Bone marrow (tissue), 2 donors: ENCODE data around the gene FAM180B.

Source experiments
- DNase-seq, 2 donors: peaks; one replicate each; lab custom pipeline; 2025; lab: John Stamatoyannopoulos, UW

The FAM180B gene

GRCh38 chr11:47569646-47570045 is 16.8 kb upstream of the FAM180B start:
- DNase-seq, result no peak

GRCh38 chr11:47570651-47571356 is 15.7 kb upstream of the FAM180B start:
- no peak for DNase-seq

- DNase-seq, result no peak
Measured at GRCh38 chr11:47571357-47571729, 15.1 kb upstream of the FAM180B start.

GRCh38 chr11:47571895-47572294 is 14.6 kb upstream of the FAM180B start:
- DNase-seq, result no peak

DNA sequence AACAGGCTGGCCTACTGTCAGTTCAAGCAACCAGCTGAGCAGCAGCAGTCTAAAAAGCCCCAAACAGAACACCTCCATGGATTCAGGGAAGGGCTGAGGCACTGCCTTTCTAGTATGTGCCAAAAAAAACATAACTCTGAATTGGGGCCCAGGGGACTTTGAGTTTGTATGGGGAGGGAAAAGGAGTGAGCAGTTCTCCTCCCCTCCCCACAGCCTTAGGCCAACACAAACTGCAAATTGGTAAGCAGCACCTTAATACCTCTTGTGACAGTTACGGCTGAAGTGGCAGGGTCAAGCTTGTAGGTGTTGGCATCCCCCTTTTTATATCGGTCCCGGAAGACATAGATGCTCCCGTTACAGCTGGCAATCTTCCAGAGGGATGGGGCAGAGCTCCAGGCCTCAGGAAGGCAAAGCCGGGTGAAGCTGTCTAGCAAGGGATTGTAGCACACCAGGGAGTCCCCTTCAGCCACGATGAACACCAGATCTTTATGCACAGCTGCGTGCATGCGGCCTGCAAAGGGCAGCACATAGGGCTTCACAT is 13.7 kb upstream of the FAM180B start:
- no peak for DNase-seq

DNA sequence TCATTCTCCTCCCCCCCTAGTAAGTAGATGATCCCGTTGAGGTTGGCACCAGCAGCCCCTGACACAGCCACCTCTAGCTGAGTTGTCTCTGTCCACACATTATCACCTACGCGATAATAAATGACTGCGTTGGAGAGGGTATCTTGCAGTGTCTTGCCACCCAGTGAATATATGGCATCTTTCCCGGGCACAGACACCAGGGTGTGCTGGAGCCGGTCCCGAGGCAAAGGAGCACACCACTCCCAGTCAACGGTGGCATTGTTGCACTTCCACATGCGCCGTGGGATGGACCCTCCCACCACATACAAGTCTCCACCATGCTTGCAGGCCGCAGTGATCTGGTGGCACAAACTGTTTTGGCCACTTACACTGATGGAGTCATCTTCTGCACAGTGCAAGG is 13.2 kb upstream of the FAM180B start:
- DNase-seq, result no peak

- DNase-seq, result no peak
Measured at GRCh38 chr11:47577460-47578041, 8.9 kb upstream of the FAM180B start.

DNA sequence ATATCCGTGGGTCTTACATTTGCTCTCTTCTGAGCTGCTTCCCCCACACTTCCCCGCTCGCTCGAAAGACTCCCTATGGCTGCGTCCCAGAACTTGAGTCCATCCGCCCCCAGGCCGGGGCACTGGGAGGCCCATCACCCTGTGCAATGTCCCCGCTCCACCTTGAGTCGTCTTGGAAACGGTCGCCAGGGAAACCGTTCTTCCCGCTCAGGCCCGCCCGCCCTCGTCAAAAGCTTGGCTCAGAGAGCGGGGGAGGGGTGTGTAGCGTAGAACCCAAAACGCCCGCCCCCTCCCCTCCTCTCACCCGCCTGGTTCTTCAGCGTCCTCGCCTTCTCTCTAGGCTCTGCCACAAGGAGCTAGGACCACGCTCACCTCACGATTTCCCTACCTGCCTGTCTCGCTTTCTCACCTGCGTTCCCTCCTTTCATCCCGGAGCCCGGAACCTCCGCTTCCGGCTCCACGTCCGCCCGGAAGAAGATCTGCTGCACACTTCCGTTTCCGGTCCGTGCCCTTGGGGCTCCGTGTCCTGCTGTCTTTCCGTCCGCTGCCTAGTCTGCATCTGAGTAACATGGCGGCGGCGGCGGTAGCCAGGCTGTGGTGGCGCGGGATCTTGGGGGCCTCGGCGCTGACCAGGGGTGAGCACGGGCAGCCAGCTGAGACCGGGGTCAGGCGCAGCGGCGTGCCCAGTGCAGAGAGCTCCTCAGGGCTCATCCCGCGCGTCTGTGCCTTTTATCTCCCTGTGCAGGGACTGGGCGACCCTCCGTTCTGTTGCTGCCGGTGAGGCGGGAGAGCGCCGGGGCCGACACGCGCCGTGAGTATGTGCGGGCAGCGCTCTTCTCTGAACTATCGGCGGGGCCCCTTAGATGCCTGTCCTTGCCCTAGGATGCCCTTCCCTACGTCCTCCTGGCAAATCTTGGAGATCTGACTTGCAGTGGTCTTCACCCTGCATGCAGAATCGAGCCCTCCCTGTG is 7.7 kb upstream of the FAM180B start, which contains the start of the genes KBTBD4 and NDUFS3:
KBTBD4 (minus strand) TSS at position 447 of the 971 bp plus-strand sequence; CDS start at position 428, 19 bp downstream.
NDUFS3 (plus strand) TSS at position 551 of the 971 bp plus-strand sequence; CDS start at position 569, 18 bp downstream.
- DNase-seq, result peak; percentile 84 to 85

- DNase-seq, result no peak
Measured at GRCh38 chr11:47583844-47584243, 2.6 kb upstream of the FAM180B start.

- DNase-seq, result no peak
Measured at GRCh38 chr11:47587039-47587716, 700 bp downstream of the FAM180B start.

DNA sequence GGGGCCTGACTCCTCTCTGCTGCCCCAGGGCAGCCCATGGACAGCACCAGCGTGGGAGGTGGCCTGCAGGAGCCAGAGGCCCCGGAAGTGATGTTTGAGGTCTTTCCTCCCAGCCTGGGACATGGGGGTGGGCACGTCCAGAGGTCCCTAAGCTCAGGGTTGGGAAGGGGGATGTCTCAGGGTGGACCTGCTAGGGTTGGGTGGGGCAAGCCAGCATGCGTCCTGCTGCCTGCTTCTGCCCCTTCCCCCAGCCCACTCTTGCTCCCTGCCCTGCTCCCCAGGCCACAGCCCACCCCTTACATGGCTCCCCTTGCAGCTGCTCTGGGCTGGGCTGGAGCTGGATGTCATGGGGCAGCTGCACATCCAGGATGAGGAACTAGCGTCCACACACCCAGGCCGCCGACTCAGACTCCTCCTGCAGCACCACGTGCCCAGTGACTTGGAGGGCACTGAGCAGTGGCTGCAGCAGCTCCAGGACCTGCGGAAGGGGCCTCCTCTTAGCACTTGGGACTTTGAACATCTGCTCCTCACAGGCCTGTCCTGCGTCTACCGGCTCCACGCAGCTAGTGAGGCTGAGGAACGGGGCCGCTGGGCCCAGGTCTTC is 1.3 kb downstream of the FAM180B start:
- DNase-seq, result peak; percentile 20 to 59

- no peak for DNase-seq
Measured at GRCh38 chr11:47589118-47589517, 2.6 kb downstream of the FAM180B start.

- DNase-seq, result no peak
Measured at GRCh38 chr11:47589584-47589976, 3.1 kb downstream of the FAM180B start.

DNA sequence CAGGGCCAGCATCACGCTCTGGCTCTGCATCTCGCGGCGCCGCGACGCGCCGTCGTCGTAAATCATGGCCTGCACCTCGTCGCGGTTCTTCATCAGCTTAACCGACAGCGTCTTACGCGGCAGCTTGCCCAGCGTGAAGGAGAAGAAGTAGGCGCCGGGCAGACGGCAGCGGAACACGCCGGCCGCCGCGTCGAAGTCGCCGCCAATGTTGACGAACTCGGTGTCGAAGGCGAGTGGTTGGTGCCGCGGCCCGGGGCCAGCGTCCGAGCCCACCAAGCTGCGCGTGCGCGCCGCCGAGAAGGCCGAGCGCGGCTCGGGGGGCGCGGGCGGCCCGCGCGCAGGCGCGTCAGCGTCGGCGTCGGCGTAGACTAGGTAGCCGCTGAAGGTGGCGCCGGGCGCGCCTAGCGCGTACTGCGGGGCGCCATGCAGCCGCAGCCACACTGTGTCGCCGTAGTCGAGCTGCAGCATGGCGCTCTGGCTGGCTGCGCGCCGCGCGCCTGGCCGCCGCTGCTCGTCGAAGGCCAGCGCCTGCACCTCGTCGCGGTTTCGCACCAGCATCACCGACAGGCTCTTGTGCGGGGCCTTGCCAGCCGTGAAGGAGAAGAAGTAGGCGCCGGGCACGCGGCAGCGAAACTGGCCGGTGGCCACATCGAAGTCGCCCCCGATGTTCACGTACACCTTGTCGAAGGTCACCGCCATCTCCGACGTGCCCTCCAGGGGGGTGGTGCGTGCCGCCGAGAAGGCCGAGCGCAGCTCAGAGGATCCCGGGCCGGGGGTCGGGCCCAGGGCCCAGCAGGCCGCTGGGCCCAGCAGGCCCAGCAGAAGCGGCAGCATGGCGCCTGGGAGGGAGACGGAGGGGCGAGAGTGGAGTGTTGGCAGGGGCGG is 3.7 kb downstream of the FAM180B start:
- DNase-seq, result no peak

DNA sequence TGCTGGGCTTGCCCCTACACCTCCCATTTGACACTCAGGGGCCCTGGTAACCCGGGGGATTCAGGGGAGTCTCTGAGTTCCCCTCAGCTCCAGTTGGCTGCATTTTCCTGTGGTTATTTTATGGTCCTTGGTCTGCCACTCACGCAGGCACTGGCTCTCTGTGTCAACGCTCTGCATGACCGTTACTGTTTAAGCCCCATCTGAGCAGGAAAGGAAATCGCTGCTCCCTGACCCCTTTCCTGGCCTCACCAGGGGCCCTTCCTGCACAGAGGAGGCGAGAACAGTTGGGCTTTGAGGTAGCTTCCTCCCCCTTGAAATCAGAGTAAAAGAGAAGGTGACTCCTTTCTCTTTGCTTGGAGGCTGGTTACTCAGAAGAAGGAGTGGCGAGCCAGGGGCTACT is 5.3 kb downstream of the FAM180B start:
- no peak for DNase-seq

- DNase-seq, result no peak
Measured at GRCh38 chr11:47592251-47592650, 5.8 kb downstream of the FAM180B start.

GRCh38 chr11:47592970-47593369 is 6.5 kb downstream of the FAM180B start:
- no peak for DNase-seq

DNA sequence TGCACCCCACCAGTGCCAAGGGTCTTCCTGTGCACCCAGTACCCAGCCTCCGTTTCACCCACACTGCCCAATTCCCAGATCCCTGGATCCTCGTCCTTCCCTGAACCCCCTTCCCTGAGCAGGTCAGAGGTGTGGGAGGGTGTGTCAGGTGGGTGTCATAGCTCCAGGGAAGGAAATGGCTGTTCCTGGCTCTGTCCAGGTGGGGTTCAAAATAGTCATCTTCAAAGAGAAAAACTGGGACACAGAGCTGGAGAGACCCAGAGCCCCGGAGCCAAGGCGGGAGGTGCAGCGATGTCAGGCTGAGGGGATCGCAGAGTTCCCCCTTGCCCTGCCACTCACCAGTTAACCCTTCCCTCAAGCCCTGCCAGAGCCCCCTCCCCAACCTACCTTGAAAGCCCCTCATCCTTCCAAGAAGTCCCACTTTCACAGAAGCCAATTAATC is 7.0 kb downstream of the FAM180B start:
- no peak for DNase-seq

GRCh38 chr11:47593934-47594855 is 7.7 kb downstream of the FAM180B start, which contains the start of gene C1QTNF4:
Gene C1QTNF4, minus strand, starts transcription at chr11:47594411. Its CDS starts 3,601 bp downstream, at chr11:47590810.
- no peak for DNase-seq
